HG02973 (cell line): ENCODE data around the gene CTU2.

ENCODE experiments used
- ATAC-seq: cut with Tn5 transposase; IDR thresholded peaks from one replicate; pipeline ENCODE4 v1.9.1; 2021; ENCODE audit warnings: moderate library complexity; ENCODE audit not compliant: unreplicated experiment

The CTU2 gene

GRCh38 chr16:88726408-88726749 lies 20.1 kb downstream of the CTU2 start:
- ATAC-seq, result no peak

- ATAC-seq, result no peak
These were observed 20.7 kb downstream of the CTU2 start for GRCh38 chr16:88726981-88727380.

DNA sequence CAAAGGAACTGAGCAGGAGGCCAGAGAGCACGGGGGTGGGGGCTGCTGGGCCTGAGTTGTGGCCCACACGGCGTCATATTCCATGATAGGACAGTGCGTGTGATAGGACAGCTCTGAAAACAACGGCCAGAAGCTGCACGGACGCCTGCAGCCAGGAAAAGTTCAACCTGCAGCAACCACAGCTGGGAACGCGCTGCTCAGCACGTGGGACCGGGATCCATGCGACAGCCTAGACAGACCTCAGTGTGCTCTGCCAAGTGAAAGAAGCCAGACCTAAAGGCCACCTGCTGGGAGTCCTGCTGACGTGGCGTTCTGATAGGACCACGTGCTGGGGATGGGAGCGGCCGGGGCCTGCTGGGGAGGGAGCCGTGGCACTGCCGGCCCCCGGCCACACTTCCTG lies 21.6 kb downstream of the CTU2 start:
- ATAC-seq, result no peak

GRCh38 chr16:88730632-88731607 lies 24.6 kb downstream of the CTU2 start:
- ATAC-seq, result no peak

DNA sequence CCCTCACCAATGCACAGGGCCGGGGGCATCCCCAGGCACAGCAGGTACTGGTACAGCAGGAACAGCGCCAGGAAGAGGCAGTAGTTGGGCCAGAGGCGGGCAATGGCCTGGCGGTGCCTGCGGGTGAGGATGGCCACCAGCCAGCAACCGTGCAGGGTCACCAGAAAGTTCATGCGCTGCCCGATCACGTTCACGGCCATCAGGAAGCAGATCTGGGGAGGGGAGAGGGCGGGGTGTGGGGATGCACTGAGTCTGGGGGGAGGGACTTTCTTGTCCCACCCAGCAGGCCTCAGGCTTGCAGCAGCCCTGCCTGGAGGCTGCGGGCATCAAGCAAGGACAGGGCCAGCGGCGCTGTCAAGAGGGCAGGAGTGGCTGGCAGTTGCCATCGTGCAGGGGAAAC lies 25.4 kb downstream of the CTU2 start:
- ATAC-seq, result no peak

GRCh38 chr16:88732172-88732960 lies 26.1 kb downstream of the CTU2 start:
- no peak for ATAC-seq

- no peak for ATAC-seq
These were observed 26.6 kb downstream of the CTU2 start for GRCh38 chr16:88732961-88733294.

GRCh38 chr16:88733630-88734360 lies 27.5 kb downstream of the CTU2 start:
- ATAC-seq, result no peak

GRCh38 chr16:88734361-88734728 lies 28.0 kb downstream of the CTU2 start:
- ATAC-seq, result no peak

DNA sequence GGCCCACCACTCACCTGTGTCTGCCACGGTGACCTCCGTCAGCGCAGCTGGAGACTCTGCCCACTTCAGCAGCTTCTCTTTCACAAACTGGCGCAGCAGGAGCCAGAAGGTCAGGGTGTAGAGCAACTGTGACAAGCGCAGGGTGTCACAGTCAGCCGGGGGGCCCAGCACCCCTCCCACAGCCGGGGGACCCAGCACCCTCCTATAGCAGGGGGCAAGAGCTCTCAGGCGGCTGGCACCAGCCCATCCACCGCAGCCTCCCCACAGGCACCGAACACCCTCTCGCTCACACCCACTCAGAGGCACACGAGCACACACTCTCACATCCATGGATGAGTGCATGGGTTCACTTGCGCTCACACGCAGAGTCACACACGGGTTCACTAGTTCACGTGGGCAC lies 28.8 kb downstream of the CTU2 start:
- ATAC-seq, result no peak

GRCh38 chr16:88735616-88736015 lies 29.3 kb downstream of the CTU2 start:
- no peak for ATAC-seq

- no peak for ATAC-seq
These were observed 29.8 kb downstream of the CTU2 start for GRCh38 chr16:88736088-88736487.

DNA sequence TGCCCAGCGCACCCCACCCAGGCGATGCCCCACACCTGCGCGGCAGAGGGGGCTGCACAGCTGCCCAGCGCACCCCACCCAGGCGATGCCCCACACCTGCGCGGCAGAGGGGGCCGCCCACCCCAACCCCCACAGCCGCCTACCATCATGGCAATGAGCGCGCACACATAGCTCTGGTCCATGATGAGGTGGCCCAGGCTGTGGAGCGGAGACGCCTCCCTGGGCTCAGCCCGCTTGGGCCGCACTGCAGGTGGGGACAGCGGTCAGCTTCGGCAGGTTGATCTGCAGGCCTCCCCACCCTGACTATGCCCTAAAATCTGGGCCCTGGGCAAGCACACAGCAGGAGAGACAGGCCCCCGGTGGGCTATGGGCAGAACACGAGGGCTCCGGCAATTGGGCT lies 30.2 kb downstream of the CTU2 start:
- ATAC-seq, result no peak

DNA sequence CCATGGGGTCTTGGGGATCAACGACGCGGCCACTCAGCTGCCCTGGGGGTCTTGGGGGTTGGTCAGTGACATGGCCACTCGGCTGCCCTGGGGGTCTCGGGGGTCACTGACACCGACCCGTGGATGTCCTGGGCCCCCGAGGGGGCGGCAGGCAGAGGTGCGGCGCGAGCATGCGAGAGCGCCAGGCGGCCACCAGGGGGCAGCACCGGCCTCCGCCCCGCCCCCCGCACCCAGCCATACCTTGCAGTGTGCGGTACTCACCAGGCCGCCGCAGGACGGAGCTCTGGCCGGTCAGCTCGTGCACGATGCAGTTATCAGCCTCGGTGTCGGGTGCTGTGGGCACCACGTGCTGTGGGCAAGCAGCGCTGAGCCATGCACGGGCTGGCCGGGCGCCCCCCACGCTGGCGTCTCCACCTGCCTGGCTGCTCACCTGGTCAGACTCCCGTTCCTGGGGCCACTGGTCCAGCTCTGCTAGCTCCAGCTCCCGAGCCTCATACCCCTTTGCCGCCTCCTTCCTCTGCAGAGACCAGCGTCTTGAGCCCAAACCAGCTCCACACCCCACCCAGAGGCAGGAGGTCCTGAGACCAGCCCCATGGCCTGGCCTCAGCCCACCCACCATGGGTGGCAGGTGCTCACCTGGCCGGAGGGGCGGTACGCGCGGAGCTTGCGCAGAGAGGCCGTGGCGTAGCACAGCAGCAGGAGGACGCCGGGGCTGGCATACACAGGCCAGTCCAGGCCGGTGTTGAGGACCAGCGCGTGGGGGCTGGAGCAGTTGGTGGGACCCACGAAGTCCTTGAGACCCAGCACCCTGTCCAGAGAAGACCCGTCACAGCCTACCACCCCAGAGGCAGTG lies 31.2 kb downstream of the CTU2 start:
- ATAC-seq, result no peak

GRCh38 chr16:88738151-88739084 lies 32.1 kb downstream of the CTU2 start:
- no peak for ATAC-seq

DNA sequence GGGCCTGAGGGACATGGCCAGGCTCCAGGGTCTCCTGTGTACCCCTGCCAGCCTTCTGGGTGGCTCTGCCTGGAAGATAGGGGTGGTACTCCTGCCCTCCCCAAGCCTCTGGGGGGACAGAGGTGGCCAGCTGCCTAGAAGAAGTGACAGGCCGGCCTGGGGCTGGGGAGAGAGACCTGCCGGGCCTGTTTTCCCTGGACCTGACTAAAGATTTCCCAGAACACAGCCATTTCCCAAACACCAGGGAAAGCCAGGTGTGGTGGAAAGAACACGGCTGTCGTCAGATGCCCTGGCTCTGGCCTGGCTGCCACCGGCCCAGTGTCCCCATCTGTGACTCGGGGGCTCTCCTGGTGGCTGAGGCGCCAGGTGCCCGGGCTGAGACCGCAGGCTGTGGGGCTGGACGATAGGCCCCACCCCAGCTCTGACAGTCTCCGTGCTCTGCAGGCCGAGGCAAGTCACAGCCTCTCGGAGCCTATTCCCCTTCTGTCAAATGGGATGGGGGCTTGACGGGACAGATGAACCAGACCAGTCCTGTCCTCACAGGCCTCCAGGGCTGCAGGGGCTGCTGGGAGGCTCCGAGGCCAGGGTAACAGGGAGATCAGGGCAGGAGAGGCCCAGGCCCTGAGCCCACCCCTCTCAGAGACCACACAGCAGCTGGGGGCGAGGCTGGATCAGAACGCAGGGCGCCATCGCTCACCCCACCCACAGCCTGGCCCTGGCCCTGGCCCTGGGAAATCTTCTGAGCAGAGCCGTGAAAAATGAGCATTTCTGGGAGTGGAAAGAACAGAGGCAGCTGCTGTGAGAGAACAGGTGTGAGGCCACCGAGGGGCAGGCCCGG lies 33.1 kb downstream of the CTU2 start:
- no peak for ATAC-seq

GRCh38 chr16:88739977-88740726 lies 33.8 kb downstream of the CTU2 start:
- no peak for ATAC-seq

DNA sequence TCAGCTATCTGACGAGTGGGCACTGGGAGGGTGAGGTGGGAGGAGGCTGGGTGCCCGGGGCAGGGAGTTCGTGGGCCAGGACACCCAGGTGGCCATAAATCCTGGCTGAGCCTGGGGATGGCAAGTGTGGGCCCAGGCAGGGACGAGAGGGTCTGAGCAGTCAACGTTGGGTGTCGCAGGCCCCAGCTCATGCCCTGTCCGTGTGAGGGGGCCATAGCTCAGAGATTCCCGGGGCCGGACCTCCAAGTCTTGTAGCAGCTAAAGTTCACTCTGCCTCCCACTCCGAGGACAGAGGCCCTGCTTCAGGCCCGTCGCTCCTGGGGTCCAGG lies 34.4 kb downstream of the CTU2 start:
- ATAC-seq, result no peak
